Measurements from ENCODE around the gene KDM1B.
A peak's percentile ranks its signal among the peaks of the same experiment; 100 is the strongest.
"Not testable (repeated sequence)": the region's sequence is repeated elsewhere in the genome, so short reads cannot be mapped to it uniquely, and the experiment has no call there.

The KDM1B gene

DNA sequence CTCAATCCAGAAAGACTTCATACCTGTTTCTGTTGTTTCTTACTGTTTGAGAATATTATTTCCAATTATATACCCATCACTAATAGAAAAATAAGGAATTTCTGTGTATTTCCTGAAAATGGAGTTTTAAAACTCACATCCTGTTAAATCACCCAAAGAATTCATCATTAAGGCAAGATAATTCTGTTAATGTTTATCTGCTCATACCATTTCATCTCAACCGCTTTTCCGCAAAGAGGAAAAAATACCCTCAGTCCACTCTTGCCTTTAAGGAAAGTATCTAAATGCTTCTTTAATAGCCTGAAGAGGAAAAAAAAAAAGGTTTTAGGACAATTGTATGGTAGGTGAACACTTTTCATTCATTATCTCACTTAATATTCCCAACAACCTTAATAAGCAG is 7.6 kb upstream of the KDM1B start:
- TF ChIP-seq, protein P1, sequence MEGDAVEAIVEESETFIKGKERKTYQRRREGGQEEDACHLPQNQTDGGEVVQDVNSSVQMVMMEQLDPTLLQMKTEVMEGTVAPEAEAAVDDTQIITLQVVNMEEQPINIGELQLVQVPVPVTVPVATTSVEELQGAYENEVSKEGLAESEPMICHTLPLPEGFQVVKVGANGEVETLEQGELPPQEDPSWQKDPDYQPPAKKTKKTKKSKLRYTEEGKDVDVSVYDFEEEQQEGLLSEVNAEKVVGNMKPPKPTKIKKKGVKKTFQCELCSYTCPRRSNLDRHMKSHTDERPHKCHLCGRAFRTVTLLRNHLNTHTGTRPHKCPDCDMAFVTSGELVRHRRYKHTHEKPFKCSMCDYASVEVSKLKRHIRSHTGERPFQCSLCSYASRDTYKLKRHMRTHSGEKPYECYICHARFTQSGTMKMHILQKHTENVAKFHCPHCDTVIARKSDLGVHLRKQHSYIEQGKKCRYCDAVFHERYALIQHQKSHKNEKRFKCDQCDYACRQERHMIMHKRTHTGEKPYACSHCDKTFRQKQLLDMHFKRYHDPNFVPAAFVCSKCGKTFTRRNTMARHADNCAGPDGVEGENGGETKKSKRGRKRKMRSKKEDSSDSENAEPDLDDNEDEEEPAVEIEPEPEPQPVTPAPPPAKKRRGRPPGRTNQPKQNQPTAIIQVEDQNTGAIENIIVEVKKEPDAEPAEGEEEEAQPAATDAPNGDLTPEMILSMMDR (IDR thresholded peaks at IDR 0.05; ENCODE audit: low read depth, low read length, missing control alignments) = no peak
- no peak for DNase-seq (ENCODE audit: extremely low read depth, low read depth)
- no peak overlapping the region for H3K4me3 ChIP-seq (replicated peaks; ENCODE audit: low read depth, low read length)

DNA sequence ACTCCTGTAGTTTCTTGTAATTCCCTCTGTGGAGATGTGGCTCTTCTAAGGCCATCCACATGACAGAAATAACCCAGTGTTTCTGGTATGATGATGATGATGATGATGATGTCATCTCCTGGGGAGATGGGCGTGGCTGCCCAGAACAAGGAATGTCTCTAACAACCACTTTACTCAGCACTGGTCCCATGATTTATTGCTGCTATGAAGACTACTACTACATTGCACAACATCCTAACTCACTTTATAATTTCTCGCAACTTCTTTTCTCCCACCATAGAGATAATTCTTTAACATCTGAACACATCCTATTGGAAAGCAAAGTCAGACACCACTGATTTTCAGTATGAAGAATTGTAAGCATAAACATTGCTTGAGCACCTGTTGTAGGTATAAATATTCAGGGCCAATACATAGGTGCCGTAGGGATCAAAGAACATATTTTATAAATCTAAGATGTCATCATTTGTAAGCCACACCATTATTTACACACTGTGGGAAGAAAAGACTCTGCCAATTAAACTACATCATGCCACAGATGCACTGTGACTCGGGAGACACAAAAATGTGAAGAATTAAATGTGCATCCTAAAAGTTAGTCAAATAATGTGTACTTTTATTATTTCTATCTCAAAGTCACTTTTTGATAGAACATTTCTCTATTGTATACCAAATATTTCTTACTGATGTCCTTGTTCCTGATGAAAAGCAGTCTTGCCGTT is 6.8 kb upstream of the KDM1B start:
- TF ChIP-seq, protein P1 (IDR thresholded peaks at IDR 0.05; ENCODE audit: low read depth, low read length, missing control alignments) = no peak
- peak; percentile 69 for DNase-seq (ENCODE audit: extremely low read depth, low read depth)
- no peak overlapping the region for H3K4me3 ChIP-seq (replicated peaks; ENCODE audit: low read depth, low read length)

DNA sequence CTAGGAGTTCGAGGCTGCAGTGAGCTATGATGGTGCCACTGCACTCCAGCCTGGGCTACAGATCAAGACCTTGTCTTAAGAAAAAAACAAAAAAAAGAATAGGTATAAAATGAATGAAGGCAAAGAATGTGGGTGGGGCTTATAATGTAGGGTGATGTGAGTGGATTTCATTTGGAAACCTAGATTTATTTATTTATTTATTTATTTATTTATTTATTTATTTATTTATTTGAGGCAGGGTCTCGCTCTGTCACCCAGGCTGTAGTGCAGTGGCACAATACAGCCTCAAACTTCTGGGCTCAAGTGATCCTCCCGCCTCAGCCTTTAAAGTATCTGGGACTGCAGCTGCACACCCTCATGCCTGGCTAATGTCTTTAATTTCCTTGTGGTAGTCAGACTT is 3.8 kb upstream of the KDM1B start:
- H3K4me3 ChIP-seq (replicated peaks; ENCODE audit: low read depth, low read length); DNase-seq (ENCODE audit: extremely low read depth, low read depth): not testable (repeated sequence)

DNA sequence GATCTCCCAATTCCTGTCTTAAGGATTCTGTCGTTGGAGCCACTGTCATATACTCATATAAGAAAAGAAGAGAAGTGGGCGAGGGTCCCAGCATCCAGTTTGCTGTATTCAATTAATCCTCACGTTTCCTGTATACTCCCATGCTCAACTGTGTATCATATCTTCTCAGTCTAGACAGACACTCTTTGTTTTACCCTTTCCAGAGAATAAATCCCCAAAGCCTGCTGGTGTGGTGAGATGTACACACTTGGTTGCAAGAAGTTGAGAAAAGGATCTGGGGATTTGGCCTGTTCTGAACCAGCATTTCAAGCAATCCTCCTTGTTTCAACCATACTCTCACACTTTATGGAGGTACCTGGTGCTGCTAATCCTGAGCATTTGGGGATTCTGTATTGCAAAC is 3.4 kb upstream of the KDM1B start:
- no peak for DNase-seq (ENCODE audit: extremely low read depth, low read depth)

DNA sequence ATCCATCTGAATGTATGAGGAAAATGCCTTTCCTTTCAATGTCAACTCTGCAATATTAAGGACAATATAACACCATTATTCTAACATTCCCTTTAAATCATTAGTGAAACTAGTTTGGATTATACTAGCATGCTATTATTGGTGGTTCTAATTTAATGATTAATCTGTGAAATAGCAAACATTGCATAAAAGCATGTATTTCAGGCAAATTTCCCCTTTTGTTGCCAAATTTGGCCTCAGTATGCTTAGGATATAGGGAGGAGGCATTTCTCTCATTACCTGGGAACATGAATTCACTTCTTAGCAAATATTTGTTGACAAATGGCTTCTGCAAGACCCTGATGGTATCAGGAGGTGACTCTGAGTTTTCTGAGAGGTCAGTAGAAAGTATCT is 1.9 kb upstream of the KDM1B start:
- no peak for DNase-seq (ENCODE audit: extremely low read depth, low read depth)
- TF ChIP-seq, protein P1 (IDR thresholded peaks at IDR 0.05; ENCODE audit: low read depth, low read length, missing control alignments) = no peak
- H3K4me3 ChIP-seq (replicated peaks; ENCODE audit: low read depth, low read length) = no peak overlapping the region

More for the DNA sequence above, 3.4 kb upstream of the KDM1B start:
- TF ChIP-seq, protein P1 (IDR thresholded peaks at IDR 0.05; ENCODE audit: low read depth, low read length, missing control alignments) = no peak
- no peak overlapping the region for H3K4me3 ChIP-seq (replicated peaks; ENCODE audit: low read depth, low read length)

DNA sequence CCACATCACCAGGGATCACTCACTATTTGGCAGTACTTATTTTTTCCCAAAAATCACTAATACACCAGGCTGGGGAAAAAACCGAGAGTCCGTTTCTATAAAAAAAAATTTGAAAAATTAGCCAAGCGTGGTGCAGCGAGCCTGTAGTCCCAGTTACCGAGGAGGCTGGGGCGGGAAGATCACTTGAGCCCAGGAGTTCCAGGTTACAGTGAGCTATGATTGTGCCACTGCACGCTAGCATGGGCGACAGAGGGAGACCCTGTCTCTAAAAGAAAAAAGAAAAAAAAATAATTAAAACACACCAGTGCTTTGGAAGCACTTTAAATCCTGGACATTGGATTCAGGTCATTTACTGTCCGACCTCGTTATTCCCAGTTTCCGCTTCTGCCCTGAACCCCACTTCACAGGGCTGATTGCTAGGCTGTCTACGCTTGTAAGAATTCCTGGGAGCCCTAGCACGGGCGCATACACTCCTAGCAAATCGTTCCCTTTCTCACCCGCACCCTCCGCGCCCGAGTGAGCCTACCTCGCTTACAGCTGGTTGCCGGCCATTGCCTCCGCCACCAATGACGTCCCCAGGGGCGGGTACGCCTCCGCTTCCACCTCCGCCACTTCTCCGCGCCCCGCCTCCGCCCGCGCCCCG is 594 bp upstream of the KDM1B start, which contains the start of gene TPMT:
Gene TPMT (minus strand): TSS at position 571 of the 643 bp plus-strand sequence. CDS start 5,950 bp downstream, outside the sequence.
- DNase-seq (ENCODE audit: extremely low read depth, low read depth) = no peak
- TF ChIP-seq, protein P1 (IDR thresholded peaks at IDR 0.05; ENCODE audit: low read depth, low read length, missing control alignments) = no peak
- H3K4me3 ChIP-seq (replicated peaks; ENCODE audit: low read depth, low read length) = peak within 1 kb of the TSS; percentile 88

DNA sequence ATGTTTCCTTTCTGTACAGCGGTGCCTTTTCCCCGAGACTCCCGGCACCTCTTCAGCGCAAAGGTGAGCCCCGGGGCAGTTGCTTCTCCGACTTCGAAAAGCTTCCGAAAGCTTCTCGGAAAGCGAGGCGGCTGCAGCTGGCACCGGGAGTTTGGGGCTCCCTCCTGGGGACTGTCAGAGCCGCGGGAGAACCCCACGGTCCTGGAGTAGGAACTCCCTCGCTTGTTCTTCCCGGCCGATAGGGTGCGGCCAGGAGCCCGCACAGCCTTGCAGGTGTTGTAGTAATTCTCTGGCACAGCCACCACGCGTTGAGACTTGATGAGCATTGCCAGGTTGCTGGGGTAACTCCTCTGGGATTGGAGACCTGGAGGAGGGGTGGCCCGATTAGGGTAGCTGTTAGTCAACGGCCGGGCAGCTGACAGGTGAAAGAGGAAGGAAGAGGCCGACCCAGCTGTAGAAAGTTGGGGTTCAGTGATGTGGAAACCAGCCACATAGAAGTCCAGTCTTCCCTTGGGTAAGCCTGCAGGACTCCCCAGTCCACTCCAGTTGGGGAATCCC is 721 bp downstream of the KDM1B start:
- H3K4me3 ChIP-seq (replicated peaks; ENCODE audit: low read depth, low read length) = peak overlapping the region; percentile 88
- TF ChIP-seq, protein P1 (IDR thresholded peaks at IDR 0.05; ENCODE audit: low read depth, low read length, missing control alignments) = no peak
- DNase-seq (ENCODE audit: extremely low read depth, low read depth) = no peak
